NCI-H2107 (cell line): ENCODE data around the gene VASN.

Experiments
- DNase-seq: peaks from one replicate; lab custom pipeline; 2025; lab: John Stamatoyannopoulos, UW

The VASN gene

DNA sequence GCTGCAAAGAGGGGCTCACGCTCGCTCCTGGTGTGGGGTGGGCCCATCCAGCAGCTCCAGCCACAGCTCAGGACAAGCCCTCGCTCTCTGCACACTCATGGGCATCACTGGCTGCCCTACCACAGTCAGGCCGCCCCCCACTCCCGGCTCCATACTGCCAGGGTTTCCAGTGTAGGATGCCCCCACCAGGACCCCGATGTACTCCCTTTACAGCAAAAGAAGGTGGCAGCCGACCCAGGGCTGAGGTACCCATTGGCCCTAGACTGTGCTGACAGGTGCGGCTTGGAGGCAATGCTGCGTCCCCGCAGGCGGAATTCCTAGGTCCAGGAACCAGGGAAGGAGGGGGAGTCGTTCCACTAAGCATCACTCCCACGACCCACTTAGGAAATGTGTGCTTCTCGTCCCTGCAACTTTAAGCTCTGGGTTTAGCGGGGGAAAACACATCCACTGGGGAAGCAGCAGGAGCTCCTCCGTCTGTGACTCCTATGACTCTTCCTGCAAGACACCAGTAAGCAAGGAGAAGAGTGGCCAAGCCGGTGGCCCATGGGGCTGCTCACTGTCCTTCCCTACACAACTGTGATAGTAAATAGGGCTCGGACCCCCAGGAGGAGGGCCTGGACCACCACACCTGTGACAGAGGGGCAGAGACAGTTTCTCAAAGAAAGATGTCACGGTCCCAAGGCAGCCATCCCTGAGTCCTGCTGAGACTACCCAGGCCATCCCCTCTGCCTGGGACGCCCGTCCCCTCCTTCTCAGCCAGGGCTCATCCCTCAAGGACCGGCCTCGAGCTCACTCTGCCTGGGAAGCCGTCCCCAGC is 31.7 kb downstream of the VASN start:
- no peak for DNase-seq

DNA sequence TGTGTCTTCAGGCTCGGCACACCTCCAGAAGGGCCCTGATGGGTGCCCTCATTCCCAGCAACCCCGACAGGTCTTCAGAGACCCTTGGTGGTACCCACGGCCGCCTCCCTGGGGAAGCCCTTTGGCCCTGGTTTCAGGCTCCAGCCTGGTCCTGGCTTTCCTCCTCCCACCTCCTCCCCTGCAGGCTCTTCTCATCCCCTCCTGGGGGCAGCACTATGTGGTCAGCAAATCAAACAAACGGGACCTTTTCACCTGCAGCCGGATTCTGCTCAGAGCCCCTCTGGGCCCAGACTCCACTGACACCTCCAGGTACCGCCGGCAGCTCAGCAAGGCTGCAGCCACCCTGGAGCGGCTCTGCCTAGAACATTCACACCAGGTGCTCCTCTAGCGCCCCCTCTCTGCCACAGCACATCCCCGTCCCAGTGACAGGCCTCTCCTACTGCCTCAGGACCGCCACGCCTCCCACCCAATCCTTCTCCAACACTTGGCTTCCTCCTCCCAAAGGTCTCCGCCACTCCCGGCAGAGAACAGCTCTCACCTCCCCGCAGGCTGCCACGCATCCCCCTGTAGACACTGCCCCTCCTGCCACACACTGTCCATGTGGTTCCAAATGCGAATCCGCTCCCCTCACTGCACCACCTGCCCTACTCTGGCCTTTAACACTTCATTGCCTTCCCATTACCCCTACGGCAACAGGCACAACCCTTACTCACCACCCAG is 32.8 kb downstream of the VASN start:
- DNase-seq: no peak

DNA sequence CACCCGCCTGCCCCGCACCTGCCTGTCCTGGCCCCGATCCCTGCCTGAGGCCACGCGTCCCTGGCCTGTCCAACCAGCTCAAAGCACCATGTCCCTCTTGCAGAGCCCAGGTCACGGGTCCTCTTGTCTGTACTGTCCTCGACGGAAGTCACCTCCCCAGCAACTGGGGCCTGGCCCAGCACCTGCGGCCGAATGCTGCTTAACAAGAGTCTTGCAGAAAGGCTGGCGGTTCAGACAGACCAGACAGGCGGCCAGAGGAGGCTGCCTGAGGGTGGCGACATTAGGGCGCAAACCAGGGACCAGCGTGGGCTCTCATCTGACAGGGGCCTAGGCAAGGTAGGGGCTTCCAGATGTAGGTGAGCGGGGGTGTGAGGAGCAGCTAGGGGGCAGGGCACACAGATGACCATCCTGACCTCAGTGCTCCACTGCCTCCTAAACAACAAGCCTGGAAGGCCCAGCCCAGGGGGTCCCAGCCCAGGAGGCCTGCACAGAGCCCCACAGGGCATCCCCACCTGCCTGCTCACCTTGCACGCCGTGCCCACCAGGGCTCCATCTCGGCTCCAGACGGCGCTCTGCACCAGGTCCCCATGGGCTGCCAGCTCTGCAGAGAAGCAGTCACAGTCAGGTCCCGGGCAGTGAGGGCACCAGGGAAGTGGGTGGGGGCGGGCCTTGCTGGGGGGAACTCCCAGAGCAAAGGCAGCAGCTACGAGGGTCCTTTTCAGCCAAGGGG is 33.5 kb downstream of the VASN start:
- no peak for DNase-seq

DNA sequence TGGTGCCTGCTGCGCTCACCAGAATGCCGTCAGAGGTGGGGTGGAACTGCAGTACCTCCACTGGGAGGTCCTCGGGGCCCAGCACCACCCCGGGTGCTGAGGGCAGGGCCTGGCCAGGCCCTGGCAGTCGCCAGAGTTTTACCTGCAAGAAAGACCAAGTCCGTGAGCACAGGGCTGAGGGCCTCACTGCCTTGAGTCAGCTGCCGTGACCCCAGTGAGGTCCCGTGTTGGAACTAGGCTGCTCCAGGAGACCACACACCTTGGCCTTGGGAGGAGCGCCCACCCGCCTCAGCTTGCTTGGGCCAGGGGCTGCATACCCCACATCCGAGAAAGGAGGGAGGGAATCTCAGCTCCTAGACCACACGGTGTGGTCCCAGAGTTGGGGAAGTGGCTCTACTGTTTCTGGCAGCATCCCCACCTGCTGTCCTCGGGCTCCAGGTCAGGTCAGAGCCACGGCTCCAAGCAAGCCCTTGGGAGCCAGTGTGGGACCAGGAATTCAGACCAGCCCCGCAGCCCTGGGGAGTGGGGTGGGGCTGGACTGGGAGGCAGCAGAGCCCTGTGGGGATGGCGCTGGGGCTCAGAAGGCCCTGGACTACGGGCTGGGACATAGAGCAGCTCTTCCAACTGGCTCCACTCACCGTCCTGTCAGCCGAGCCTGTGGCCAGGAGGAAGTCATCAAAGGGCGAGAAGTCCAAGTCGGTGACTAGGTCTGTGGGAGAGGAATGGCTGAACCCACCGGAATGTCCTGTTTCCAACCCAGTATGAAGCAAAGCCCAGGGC is 36.1 kb downstream of the VASN start:
- no peak for DNase-seq

DNA sequence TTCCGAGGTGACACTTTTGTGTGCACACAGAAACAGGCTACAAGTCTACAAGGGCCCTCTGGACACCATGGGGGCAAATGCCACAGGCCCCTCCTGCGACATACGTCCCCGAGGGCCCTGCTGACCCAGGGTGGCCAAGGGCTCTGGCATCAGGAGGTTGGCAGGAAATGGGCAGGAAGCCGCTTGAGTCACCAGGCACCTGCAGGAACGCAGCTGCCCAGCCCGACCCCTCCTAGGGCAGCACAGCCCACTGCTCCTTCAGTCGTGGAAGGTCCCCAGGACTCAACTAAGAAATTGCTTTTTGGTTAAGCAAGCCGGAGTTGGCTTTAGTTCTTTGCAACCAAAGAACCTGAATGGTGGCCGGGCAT is 36.7 kb downstream of the VASN start:
- no peak for DNase-seq

DNA sequence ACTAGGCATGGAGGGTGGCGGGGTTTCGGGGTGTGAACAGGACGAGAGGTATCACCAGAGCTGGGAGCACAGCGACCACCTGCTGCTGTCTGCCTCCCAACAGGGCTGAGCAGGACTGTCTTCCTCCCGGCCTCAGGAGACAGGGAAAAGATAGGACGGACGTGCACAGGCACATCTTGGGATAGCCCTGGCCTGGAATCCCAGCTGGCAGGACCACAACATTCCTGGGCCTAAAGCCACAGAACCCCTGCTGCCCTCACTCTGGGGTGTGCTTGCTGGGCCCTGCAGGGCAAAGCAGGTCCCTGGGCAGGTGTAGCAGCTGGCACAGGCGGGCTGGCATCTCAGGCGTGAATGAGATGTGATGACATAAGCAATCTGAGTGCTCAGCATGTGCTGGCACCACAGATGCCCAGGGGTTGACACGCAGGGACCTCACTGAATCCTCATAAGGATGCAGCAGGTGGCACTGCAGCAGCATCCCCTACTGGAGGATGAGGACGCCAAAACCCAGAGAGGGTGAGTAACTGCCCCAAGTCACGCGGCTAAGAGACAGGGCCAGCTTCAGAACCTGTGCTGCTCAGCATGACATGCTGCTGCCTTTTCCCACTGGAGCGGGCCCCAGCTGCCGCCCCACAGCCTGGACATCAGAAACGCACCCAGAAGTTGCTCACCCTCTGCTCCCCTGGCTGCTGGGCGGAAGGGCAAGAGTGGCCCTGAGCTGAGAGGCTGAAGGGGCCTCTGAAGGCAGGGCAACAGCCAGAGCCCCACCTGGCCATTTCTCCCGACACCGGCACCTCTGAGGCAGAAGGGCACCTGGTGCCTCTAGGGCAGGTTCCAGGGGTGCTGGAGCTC is 37.7 kb downstream of the VASN start:
- DNase-seq: peak; percentile 36

DNA sequence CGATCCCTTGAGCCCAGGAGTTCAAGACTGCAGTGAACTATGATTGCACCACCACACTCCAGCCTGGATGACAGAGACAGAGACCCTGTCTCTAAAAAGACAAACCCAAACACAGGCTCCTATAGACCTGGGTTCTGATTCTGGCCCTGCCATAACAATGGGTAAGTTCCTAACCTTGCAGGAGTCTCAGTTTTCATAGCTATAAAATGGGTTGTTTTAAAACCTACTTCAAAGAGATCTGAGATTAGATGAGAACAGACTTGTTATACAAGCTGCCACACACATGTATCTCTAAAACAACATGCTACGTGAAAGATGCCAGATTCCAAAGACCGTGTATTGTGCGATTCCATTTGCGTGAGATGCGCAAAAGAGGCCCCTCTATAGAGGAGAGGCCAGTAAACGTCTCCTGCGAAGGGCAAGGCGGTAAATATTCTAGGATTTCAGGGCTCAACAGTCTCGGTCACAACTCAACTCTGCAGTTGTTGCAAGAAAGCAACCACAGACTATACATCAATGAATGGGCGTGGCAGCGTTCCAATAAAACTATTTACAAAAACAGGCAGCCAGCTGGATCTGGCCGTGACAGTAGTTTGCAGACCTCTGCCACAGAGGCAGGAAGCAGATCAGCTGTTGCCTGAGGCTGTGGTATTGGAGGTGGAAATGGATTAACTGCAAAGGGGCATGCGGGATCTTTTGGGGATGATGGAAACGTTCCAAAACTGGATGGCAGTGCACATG is 38.9 kb downstream of the VASN start:
- DNase-seq: peak; percentile 62

DNA sequence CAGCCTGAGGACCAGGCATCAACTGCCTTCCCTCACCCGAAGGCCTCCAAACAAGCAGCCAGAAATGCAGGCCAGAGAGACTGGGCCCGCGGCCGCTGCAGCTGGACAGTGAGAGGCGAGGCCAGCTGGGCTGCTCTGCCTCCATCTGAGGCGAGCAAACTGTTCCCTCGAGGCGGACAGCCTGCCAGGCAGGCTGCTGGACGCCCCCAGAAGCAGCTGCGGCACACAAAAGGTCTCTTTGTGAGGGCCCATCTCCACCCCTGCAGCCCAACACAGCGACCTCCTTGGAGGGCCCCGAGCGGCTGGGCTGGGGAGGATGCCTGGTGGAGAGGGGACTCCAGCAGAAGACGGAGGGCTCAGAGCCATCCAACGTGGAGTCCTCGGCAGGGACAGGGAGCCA is 40.0 kb downstream of the VASN start:
- DNase-seq: no peak

DNA sequence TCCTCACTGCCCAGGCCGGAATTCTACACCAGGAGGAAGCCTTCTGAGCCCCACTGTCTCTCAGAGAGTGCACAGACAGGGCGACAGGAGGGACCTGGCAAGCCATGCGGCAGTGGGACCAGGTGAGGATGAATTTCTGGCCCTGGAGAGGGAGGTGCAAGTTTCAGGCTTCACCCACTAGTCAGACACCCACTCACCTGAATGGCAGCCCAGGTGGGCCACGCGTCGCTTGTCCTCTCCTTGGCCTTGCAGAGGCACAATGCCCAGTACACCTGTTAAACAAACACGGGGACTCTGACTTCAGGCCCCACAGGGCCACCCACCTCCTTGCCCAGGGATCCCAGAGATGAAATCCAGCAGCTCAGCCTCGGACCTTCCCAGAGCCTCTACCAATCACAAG is 40.5 kb downstream of the VASN start:
- no peak for DNase-seq

DNA sequence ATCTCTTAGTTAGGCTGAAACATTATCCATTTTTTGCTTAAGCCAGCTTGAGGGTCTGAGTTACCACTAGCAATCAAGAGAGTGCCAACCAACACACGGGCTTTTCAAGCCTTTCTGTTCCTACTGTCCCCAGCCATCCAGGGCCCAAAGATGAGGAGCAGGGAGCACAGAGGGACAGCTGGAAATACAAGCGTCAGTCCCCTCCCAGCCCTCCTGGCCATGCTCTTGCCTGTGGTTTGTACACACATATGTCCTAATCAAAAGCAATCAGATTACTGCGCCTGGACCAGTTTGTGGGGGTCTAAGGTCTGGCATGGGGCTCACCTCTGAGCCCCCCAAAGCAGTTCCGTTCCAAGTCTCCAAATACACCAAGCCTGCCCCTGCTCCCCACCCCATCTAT is 41.2 kb downstream of the VASN start:
- no peak for DNase-seq

DNA sequence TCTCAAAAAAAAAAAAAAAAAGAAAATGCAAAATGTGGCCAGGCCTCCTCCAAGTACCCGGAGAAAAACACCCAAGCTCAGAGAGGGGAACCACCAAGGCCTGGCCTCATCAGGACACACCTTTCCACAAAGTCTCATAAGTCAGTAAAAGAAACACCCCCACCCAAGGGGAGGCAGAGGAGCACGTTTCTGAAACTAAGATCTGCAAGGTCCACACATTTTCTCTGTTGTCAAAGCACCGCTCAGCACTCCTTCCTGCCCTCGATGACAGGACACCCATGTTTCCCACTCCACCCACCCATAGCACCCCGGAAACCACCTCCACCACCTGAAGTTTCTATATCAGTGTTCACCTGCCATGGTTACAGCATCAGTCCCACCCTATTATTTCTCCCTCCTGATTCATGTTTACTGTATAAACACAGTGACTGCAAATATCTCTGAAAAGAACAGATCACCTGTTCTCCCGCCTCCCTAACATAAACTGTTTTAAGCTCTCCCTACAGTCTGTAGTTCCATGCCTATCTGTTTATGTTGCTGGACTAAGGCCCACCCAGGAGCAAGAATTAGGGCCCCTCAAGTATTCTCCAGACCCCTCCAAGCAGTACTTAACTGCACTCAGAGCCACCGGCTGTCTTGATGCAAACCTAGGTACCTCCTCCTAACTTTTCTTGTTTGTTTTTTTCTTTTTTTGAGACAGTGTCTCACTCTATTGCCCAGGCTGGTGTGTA is 42.7 kb downstream of the VASN start:
- no peak for DNase-seq

DNA sequence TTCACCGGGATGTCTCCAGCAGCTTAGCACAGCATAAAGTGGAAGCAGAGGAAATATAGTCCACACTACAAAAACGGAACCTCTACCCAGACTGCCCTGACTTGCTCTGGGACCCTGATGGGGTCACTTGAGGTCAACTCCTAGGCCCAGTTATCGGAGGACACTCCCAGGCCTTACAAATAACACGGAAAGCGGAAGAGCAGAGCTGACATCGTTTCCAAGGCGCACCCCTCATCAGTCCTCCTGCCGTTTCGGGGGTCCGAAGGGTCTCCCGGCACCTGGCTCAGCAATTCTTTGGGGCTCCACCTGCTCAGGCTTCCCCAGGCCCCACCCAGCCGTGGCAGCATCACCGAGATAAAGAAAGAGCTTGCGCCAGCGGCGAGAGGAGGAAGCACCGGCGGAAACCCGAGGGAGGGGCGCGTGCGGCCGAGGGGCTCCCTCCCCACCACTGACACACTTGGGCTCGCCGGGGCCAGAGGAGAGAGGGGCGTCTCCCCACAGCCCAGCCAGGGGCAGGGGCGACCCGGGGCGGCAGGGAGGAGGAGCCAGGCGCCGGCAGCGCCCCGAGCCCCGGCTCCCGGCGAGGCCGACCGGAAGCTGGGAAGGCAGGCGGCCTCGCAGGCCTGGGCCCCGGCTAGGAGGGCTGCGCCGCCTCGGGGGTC is 44.0 kb downstream of the VASN start:
- no peak for DNase-seq

DNA sequence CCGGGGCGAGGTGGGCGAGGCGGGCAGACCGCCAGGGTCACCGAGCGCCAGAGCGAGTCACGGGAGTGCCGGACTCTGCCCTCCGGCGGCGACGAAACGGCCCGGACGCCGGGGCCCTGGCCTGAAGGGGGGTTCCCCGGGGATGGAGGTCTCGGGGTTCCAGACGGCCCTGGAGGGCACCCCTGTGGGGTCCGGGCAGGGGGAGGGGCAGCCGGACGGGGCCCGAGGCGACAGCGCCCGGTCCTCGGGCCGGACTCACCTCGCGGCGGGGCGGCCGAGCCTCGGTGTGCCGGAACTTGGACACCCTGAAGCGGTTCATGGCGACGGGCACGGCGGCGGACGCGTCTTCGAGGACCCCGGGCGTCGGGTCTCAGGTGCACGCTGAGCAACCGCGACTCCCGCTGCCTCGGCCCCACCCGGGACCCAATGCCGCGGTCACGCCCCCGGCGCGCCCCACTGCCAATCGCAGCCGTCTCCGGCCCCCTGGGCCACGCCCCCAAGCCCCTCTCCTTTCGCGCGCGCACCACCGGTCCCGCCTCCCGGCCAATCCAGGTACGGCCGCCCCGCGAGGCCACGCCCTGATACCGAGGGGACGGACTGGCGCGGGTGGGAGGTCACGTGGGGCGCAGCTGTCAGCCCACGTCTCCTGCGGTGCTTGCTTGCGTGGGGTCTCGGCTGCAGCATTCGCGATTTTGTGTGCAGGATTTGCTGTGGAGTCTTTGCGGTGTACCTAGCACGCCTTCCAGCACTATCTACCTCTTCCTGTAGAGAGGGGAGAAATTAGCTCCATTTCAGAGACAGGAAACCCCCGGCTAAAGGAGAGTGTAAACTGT is 44.8 kb downstream of the VASN start, which contains the start of gene CORO7:
CORO7 (minus strand) TSS at position 397 of the 833 bp plus-strand sequence; CDS start at position 319, 78 bp downstream.
- DNase-seq: peak; percentile 89

DNA sequence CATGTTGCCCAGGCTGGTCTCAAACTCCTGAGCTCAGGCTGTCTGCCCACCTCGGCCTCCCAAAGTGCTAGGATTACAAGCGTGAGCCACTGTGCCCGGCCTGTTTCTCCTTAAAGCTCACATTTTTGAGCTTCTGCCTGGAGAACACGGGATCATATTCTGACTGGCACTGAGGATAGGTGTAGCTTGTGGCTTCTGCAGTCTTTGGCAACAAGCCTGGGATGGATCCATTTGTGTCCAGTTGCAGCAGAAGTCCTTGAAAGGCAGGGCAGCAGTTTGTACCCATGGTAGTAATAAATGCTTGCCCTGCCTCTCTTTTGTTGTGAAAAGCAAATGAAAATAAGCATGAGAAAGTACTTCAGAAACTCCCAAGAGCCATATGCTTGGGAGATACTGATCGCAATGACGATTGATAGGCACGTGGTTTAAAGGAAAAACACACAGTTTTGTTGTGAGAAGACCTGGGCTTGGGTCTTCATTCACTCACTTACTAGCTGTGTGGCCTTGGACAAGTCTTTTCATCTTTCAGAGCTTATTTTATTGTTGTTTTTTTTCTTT is 47.8 kb downstream of the VASN start:
- DNase-seq: no peak

DNA sequence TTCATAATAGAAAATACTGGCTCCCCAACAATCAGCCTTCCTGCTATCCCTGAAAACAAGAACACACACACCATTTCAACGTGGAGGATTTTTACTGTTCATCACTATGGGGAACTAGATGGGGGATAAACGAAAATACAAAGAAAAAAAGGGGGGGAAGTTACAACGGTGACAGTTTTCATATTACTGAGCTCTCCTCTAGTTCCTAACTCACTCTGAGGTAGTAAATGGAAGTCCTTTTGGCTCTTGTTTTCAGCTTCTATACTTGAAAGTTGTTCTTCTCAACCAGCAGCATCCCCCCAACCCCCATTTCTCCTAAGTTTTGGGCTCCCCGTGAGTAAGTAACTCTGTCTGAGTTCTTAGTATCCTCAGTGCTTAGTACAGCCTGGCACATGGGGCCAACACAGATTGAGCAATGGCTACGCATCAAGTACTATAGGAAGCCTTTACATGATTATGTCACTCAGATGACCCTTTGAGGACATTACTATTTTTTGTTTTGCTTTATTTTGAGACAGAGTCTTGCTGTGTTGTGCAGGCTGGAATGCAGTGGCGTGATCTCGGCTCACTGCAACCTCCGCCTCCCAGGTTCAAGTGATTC is 49.0 kb downstream of the VASN start:
- no peak for DNase-seq

DNA sequence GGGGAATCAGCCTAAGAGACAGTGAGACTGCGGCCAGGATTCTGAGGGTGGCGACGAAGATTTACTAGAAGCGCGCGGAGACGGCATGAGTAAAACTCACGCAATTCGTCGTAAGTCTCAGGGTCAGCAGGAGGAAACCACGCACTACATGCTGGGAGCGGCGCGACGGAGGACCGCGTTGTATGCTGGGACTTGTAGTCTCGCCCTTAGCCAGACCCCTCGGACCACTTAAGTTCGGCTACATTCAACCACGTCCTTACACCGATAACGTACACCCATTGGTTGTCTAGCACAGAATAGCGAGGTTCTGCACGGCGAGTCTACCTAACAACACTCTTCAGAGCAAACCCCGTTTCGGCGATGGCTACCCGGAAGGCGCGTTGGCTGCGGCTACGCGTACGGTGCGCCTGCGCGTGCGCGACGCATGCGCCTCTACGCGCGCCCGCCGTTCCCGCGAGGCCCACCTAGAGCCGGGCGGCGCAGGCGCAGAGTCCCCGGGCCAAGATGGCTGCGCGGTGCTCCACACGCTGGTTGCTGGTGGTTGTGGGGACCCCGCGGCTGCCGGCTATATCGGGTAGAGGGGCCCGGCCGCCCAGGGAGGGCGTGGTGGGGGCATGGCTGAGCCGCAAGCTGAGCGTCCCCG is 53.9 kb downstream of the VASN start, which contains the start of gene DNAJA3:
DNAJA3 (plus strand) TSS at position 491 of the 643 bp plus-strand sequence; CDS start at position 505, 14 bp downstream.
- DNase-seq: peak; percentile 79
